Measurements from ENCODE around the gene TMEM270.

Gene TMEM270

GRCh38 chr7:73885433-73885974 is 24.5 kb downstream of the TMEM270 start:
- Mint-ChIP-seq H3K4me1 (ENCODE audit: low read depth) (peaks cover 14% of the 10 kb centered on the region), H3K27me3 (peaks cover 21% of the 10 kb centered on the region), H3K27ac (no peak overlapping the region), H3K9me3 (no peaks in the 10 kb centered on the region), H3K4me3 (no peak overlapping the region), H3K36me3 (ENCODE audit: low read depth) (no peaks in the 10 kb centered on the region)

GRCh38 chr7:73885975-73886798 is 25.2 kb downstream of the TMEM270 start:
- H3K9me3 Mint-ChIP-seq = no peaks in the 10 kb centered on the region
- H3K27me3 Mint-ChIP-seq = peaks cover 20% of the 10 kb centered on the region
- no peak overlapping the region for H3K27ac Mint-ChIP-seq
- H3K4me1 Mint-ChIP-seq (ENCODE audit: low read depth) = peaks cover 15% of the 10 kb centered on the region
- no peak overlapping the region for H3K4me3 Mint-ChIP-seq
- H3K36me3 Mint-ChIP-seq (ENCODE audit: low read depth) = no peaks in the 10 kb centered on the region

GRCh38 chr7:73887762-73888161 is 26.8 kb downstream of the TMEM270 start:
- H3K36me3 Mint-ChIP-seq (ENCODE audit: low read depth) = no peaks in the 10 kb centered on the region

GRCh38 chr7:73888959-73889358 is 28.0 kb downstream of the TMEM270 start:
- H3K4me1 Mint-ChIP-seq (ENCODE audit: low read depth) = peaks cover 15% of the 10 kb centered on the region
- H3K9me3 Mint-ChIP-seq = no peaks in the 10 kb centered on the region
- H3K27me3 Mint-ChIP-seq = peaks cover 20% of the 10 kb centered on the region
- H3K36me3 Mint-ChIP-seq (ENCODE audit: low read depth) = no peaks in the 10 kb centered on the region
- H3K27ac Mint-ChIP-seq = peak overlapping the region; percentile 34
- no peak overlapping the region for H3K4me3 Mint-ChIP-seq

More at GRCh38 chr7:73887762-73888161, 26.8 kb downstream of the TMEM270 start:
- H3K4me3 Mint-ChIP-seq = no peak overlapping the region
- H3K27me3 Mint-ChIP-seq = peaks cover 20% of the 10 kb centered on the region
- no peak overlapping the region for H3K27ac Mint-ChIP-seq
- peaks cover 15% of the 10 kb centered on the region for H3K4me1 Mint-ChIP-seq (ENCODE audit: low read depth)
- H3K9me3 Mint-ChIP-seq = no peaks in the 10 kb centered on the region

- Mint-ChIP-seq H3K4me3 (no peak overlapping the region), H3K36me3 (ENCODE audit: low read depth) (no peaks in the 10 kb centered on the region), H3K4me1 (ENCODE audit: low read depth) (peaks cover 15% of the 10 kb centered on the region), H3K9me3 (no peaks in the 10 kb centered on the region), H3K27me3 (peaks cover 20% of the 10 kb centered on the region), H3K27ac (peak overlapping the region; percentile 31)
These were observed 29.7 kb downstream of the TMEM270 start for GRCh38 chr7:73890555-73891147.

- Mint-ChIP-seq H3K4me3 (no peak overlapping the region), H3K9me3 (peaks cover 3% of the 10 kb centered on the region), H3K36me3 (ENCODE audit: low read depth) (no peaks in the 10 kb centered on the region), H3K27ac (no peak overlapping the region), H3K4me1 (ENCODE audit: low read depth) (peaks cover 15% of the 10 kb centered on the region), H3K27me3 (peaks cover 17% of the 10 kb centered on the region)
These were observed 30.4 kb downstream of the TMEM270 start for GRCh38 chr7:73891178-73891885.

GRCh38 chr7:73892003-73892999 is 31.3 kb downstream of the TMEM270 start:
- Mint-ChIP-seq H3K4me3 (no peak overlapping the region), H3K9me3 (peaks cover 3% of the 10 kb centered on the region), H3K4me1 (ENCODE audit: low read depth) (peaks cover 15% of the 10 kb centered on the region), H3K27ac (no peak overlapping the region), H3K27me3 (peaks cover 10% of the 10 kb centered on the region), H3K36me3 (ENCODE audit: low read depth) (no peaks in the 10 kb centered on the region)

GRCh38 chr7:73893342-73894101 is 32.6 kb downstream of the TMEM270 start:
- Mint-ChIP-seq H3K27me3 (peaks cover 3% of the 10 kb centered on the region), H3K4me1 (ENCODE audit: low read depth) (peaks cover 15% of the 10 kb centered on the region), H3K27ac (no peak overlapping the region), H3K9me3 (peaks cover 3% of the 10 kb centered on the region), H3K36me3 (ENCODE audit: low read depth) (no peaks in the 10 kb centered on the region), H3K4me3 (no peak overlapping the region)

- H3K36me3 Mint-ChIP-seq (ENCODE audit: low read depth) = no peaks in the 10 kb centered on the region
These were observed 33.2 kb downstream of the TMEM270 start for GRCh38 chr7:73894166-73894565.

GRCh38 chr7:73894733-73895551 is 34.0 kb downstream of the TMEM270 start:
- Mint-ChIP-seq H3K27me3 (no peaks in the 10 kb centered on the region), H3K4me3 (no peak overlapping the region), H3K36me3 (ENCODE audit: low read depth) (no peaks in the 10 kb centered on the region), H3K27ac (no peak overlapping the region), H3K9me3 (peaks cover 3% of the 10 kb centered on the region), H3K4me1 (ENCODE audit: low read depth) (peaks cover 7% of the 10 kb centered on the region)

More at GRCh38 chr7:73894166-73894565, 33.2 kb downstream of the TMEM270 start:
- peaks cover 3% of the 10 kb centered on the region for H3K9me3 Mint-ChIP-seq
- H3K27ac Mint-ChIP-seq = no peak overlapping the region
- no peaks in the 10 kb centered on the region for H3K27me3 Mint-ChIP-seq
- no peak overlapping the region for H3K4me3 Mint-ChIP-seq
- H3K4me1 Mint-ChIP-seq (ENCODE audit: low read depth) = peaks cover 10% of the 10 kb centered on the region

GRCh38 chr7:73895626-73896025 is 34.7 kb downstream of the TMEM270 start:
- Mint-ChIP-seq H3K36me3 (ENCODE audit: low read depth) (no peaks in the 10 kb centered on the region), H3K27ac (no peak overlapping the region), H3K27me3 (no peaks in the 10 kb centered on the region)

GRCh38 chr7:73896454-73896853 is 35.5 kb downstream of the TMEM270 start:
- Mint-ChIP-seq H3K4me1 (ENCODE audit: low read depth) (no peaks in the 10 kb centered on the region), H3K27me3 (no peaks in the 10 kb centered on the region), H3K4me3 (no peak overlapping the region), H3K36me3 (ENCODE audit: low read depth) (no peaks in the 10 kb centered on the region), H3K9me3 (peaks cover 3% of the 10 kb centered on the region), H3K27ac (no peak overlapping the region)

More at GRCh38 chr7:73895626-73896025, 34.7 kb downstream of the TMEM270 start:
- Mint-ChIP-seq H3K9me3 (peaks cover 3% of the 10 kb centered on the region), H3K4me1 (ENCODE audit: low read depth) (peaks cover under 1% of the 10 kb centered on the region), H3K4me3 (no peak overlapping the region)

- Mint-ChIP-seq H3K27me3 (no peaks in the 10 kb centered on the region), H3K4me1 (ENCODE audit: low read depth) (no peaks in the 10 kb centered on the region), H3K9me3 (peaks cover 3% of the 10 kb centered on the region), H3K27ac (no peak overlapping the region), H3K4me3 (no peak overlapping the region), H3K36me3 (ENCODE audit: low read depth) (no peaks in the 10 kb centered on the region)
These were observed 38.8 kb downstream of the TMEM270 start for GRCh38 chr7:73899731-73900142.

All from stimulated activated naive CD8-positive, alpha-beta T cell treated with anti-CD3 and anti-CD28 coated beads, Interleukin-15, Interleukin-2, amounts not matched to agents 100 ng/mL and 50 ng/mL, for 24 hours (primary cell).